ENCODE data around the gene IL1RAPL2. TPM values are rescaled to one million over a fixed set of nuclear protein-coding genes. Genes with fewer than 3 reads are reported as not detected.

IL1RAPL2 gene
- total RNA-seq, 6 experiments from 2014 or later: 0.13 to 0.70 (median 0.29) TPM; not detected in 1

DNA sequence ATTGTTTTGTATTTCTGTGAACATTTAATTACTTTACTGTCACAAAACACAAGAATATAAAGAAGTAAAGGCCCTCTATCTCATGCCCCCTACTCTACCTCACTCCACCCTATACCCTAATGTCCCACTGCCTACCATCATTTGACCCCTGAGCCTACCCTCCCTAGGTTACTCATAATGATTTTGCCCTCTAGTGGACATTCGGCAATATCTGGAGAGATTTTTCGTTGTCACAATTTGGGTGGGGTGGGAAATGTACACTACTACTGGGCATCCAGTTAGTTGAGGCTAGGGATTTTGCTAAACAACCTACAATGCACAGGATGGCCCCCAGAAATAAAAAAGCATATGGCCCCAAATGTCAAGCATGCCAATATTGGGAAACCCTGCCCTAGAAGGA, 644.3 kb downstream of the IL1RAPL2 start:
- no peak overlapping the region for H3K27ac ChIP-seq
- no peaks in the 10 kb centered on the region for H3K4me1 ChIP-seq
- H3K9me3 ChIP-seq: no peaks in the 10 kb centered on the region
- no peaks in the 10 kb centered on the region for H3K36me3 ChIP-seq
- H3K27me3 ChIP-seq: no peaks in the 10 kb centered on the region
- intact Hi-C loops (cut with DNase I): no loop called here
- TF ChIP-seq, protein P1, sequence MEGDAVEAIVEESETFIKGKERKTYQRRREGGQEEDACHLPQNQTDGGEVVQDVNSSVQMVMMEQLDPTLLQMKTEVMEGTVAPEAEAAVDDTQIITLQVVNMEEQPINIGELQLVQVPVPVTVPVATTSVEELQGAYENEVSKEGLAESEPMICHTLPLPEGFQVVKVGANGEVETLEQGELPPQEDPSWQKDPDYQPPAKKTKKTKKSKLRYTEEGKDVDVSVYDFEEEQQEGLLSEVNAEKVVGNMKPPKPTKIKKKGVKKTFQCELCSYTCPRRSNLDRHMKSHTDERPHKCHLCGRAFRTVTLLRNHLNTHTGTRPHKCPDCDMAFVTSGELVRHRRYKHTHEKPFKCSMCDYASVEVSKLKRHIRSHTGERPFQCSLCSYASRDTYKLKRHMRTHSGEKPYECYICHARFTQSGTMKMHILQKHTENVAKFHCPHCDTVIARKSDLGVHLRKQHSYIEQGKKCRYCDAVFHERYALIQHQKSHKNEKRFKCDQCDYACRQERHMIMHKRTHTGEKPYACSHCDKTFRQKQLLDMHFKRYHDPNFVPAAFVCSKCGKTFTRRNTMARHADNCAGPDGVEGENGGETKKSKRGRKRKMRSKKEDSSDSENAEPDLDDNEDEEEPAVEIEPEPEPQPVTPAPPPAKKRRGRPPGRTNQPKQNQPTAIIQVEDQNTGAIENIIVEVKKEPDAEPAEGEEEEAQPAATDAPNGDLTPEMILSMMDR (IDR thresholded peaks at IDR 0.05): peak in 3 of 4 donors; percentile 12 to 24 (median 22)
- TF ChIP-seq POLR2A (IDR thresholded peaks at IDR 0.05): no peak
- no peak for DNase-seq
- 49% methylated on average over 2 of the region's 2 CpGs for WGBS (ENCODE audit: insufficient coverage, low coverage, low lambda C conversion rate, missing lambda C conversion rate)
- ATAC-seq: no peak
- H3K4me3 ChIP-seq: no peak overlapping the region

DNA sequence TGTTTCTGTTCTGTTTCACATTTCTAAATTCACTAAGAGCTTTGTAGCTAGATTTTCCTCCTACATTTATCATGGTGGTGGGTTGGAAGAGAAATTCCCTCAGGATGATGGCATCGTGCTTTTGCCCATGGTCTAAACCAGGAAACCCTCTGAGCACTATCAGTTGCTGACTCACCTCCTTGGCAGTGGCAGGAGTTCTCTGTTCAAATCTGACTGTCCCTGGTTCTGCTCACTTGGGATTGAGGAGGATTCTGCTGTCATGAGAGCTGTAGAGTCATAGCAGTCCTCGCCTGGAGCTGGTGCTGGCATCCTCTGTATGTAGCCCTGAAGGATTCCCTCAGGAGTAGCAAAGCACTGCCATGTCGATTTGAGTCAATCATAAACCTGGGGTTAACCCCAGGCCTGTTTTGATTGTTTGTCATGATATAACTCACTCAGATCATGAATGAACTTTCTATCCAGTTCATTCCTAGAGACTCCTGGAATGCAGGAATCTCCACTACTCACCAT, 645.1 kb downstream of the IL1RAPL2 start:
- no peak for ATAC-seq
- no peaks in the 10 kb centered on the region for H3K9me3 ChIP-seq
- DNase-seq: no peak
- intact Hi-C loops (cut with DNase I): no loop called here
- TF ChIP-seq, protein P1 (IDR thresholded peaks at IDR 0.05): no peak
- TF ChIP-seq POLR2A (IDR thresholded peaks at IDR 0.05): no peak
- H3K27me3 ChIP-seq: no peaks in the 10 kb centered on the region
- 49% methylated on average over 3 of the region's 3 CpGs for WGBS (ENCODE audit: insufficient coverage, low coverage, low lambda C conversion rate, missing lambda C conversion rate)
- H3K4me3 ChIP-seq: no peak overlapping the region
- H3K4me1 ChIP-seq: no peaks in the 10 kb centered on the region
- H3K27ac ChIP-seq: no peak overlapping the region
- no peaks in the 10 kb centered on the region for H3K36me3 ChIP-seq

DNA sequence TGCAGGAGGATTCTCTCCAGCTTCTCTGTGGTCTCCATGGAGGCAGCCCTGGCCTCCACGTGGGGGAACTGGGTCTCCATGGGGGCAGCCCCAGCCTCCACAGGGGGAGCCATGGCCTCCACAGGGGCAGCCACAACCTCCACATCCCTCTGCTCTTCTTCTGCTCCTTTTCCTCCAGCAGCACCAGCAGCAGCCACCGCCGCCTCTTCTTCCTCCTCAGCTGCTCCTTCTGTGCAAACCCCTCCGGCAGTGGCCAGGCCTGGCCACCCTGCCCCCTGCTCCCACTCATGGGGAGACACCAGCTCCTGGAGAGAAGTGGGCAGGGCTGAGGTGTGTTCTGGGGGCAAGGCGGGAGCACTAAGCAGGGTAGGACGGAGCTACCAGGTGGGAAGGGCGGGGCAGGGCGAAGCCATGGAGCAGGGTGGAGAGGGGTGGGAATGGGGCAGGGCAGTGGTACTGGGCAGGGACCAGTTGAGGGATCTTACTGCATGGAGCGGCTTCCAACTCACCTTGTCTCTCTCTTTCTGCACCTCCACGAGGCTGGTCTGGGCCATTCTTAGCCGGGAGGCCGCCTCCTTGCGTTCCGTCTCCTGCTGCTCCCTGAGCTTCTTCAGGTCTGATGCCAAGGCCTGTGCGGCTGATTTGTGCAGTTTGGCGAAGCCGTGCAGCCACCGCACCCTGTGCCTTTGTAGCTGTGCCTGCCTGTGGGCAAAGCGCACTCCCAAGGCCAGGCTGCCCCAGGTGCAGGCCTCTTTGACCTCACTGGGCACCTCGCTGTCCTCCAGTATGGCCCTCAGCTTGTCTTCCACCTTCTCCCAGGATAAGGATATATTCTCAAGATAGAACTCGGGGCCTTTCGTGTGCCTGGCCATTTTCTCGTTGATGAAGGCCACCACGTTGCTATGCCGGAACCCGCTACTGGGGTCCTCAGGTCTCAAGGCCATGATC, 653.7 kb downstream of the IL1RAPL2 start:
- TF ChIP-seq POLR2A (IDR thresholded peaks at IDR 0.05): no peak
- TF ChIP-seq, protein P1 (IDR thresholded peaks at IDR 0.05): no peak
- Histone ChIP-seq H3K4me1 (no peaks in the 10 kb centered on the region), H3K27me3 (no peaks in the 10 kb centered on the region), H3K36me3 (no peaks in the 10 kb centered on the region), H3K27ac (no peak overlapping the region), H3K9me3 (no peaks in the 10 kb centered on the region), H3K4me3 (no peak overlapping the region)
- DNase-seq (no peak), ATAC-seq (peak in 1 of 4 donors; percentile 25)
- 92% methylated on average over 10 of the region's 26 CpGs for WGBS (ENCODE audit: insufficient coverage, low coverage, low lambda C conversion rate, missing lambda C conversion rate)
- intact Hi-C loops (cut with DNase I): no loop called here

DNA sequence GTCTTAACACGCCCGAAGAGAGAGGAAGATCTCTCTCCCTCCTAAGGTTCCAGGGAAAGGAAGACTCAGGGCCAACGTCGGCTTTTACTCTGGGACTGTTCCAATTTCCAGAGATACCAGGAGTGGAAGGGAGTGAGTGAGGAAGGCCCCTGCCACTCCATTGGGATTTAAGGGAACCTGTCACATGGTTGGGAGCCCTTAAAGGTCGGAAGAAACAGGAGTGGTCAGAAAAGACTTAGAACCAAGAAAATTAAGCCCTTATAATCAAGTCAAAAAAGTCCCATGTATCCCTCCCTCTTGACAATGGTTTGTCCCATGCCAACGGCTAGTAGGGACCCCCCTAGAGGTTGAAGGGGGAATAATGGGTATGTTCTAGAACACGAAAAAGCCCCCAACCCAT, 654.6 kb downstream of the IL1RAPL2 start, which contains the start of gene TEX13A:
TSS of gene TEX13A (minus strand) at position 59 of the 400 bp plus-strand sequence. CDS start 297 bp downstream, outside the sequence.
- Histone ChIP-seq H3K27me3 (no peaks in the 10 kb centered on the region), H3K27ac (no peak within 1 kb of the TSS), H3K4me1 (no peaks in the 10 kb centered on the region), H3K9me3 (no peaks in the 10 kb centered on the region), H3K36me3 (no peaks in the 10 kb centered on the region), H3K4me3 (no peak within 1 kb of the TSS)
- no peak for ATAC-seq
- no peak for DNase-seq
- TF ChIP-seq, protein P1 (IDR thresholded peaks at IDR 0.05): no peak
- no peak for TF ChIP-seq POLR2A (IDR thresholded peaks at IDR 0.05)
- WGBS (ENCODE audit: insufficient coverage, low coverage, low lambda C conversion rate, missing lambda C conversion rate): 64% methylated on average over 7 of the region's 7 CpGs
- intact Hi-C loops (cut with DNase I): no loop called here

All from right lobe of liver (tissue), 6 donors.